GM23248 (cell line): ENCODE results near the gene TLX1.

ENCODE experiments used
- EZH2 ChIP-seq: fragments of 200-600 bp; sonication (generic); IDR thresholded peaks from 2 replicates; pipeline ENCODE4 v1.6.1; 2018; ENCODE audit warnings: antibody characterized with exemption, mild to moderate bottlenecking; ENCODE audit not compliant: insufficient read depth, poor library complexity, severe bottlenecking
- EZH2phosphoT487 ChIP-seq: fragments of 200-600 bp; sonication (generic); IDR thresholded peaks from 2 replicates; pipeline ENCODE4 v1.6.1; 2018; ENCODE audit warnings: antibody characterized with exemption, moderate library complexity, mild to moderate bottlenecking, low read depth; ENCODE audit not compliant: insufficient read depth

DNA sequence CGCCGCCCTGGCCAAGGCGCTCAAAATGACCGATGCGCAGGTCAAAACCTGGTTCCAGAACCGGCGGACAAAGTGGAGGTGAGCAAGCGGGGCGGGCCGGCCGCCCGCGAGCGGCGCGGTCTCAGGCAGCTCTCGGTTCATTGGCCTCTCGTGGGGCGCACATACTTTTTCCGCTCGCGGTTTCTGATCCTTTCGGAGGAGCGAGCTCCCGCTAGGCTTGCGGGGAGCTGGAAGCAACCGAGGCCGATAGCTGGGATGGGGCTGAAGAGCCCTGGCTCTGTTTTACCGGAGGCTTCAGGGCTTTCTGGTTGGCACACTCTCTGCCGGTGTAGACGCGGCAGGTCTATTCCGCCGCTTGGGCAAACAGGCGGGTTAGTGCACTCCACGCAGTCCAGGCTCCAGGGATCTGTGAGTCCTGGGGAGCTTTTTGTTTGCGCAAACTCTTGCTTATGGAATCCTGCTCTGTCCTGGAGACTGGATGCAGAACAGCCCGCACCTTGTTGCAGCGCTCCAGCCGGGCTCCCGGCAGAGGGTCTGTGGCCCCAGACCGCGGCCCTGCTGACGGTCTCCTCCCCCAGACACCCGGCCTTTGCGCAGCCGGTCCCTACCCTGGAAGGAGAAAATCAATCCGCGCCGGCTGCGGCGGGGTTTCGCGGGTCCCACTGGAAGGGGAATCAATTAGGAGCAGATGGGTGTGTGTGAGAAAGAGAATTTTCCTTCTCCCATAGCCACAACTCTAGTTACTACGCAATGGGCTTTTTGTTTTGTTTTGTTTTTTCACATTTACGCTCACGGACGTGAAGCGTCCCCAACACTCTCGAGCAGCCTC is 3.4 kb downstream of the TLX1 start:
- TF ChIP-seq EZH2phosphoT487: peak; percentile 63; the same call in 1 of the 2 replicates
- TF ChIP-seq EZH2: peak; percentile 98
